Measurements from ENCODE around the gene WFDC12. TPM values are rescaled to one million over a fixed set of nuclear protein-coding genes. Genes with fewer than 3 reads are reported as not detected.
"Not testable (repeated sequence)": the region's sequence is repeated elsewhere in the genome, so short reads cannot be mapped to it uniquely, and the experiment has no call there.

The WFDC12 gene
- total RNA-seq, 1 donor from 2014 or later = not detected

DNA sequence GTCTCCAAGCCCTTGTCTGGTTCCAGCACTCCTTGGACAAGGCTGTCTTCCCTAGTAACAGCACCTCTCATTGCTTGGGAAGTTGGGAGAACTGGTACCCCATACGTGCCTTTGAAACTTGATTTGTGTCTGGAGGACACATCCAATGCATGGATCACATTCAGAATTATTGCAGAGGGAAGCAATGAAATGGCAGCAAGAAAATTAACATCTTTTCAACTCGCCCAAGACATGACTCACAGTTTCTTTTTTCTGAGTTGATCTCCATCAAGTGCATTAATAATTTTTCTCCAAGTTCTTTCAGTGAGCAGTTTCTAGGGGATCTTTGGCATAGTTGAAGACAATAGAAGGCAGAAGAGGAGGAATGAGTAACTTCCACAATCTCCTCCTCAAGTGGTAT, 28.1 kb upstream of the WFDC12 start:
- Histone ChIP-seq H3K9me3 (ENCODE audit: control insufficient read depth in 3 of 3, low read length in 3 of 3) (peaks cover 0 to 2% (median 0%) of the 10 kb centered on the region in 3 donors), H3K4me1 (ENCODE audit: control insufficient read depth in 3 of 3, insufficient read depth in 3 of 3, low read length in 3 of 3) (peaks cover 0 to 3% (median 0%) of the 10 kb centered on the region in 3 donors), H3K27me3 (ENCODE audit: control insufficient read depth in 3 of 3, insufficient read depth in 3 of 3, low read length in 3 of 3) (peaks cover 0 to 7% (median 3%) of the 10 kb centered on the region in 3 donors), H3K4me3 (ENCODE audit: low read length in 3 of 3) (no peak overlapping the region), H3K27ac (ENCODE audit: low read depth, low read length) (no peak overlapping the region), H3K36me3 (ENCODE audit: control insufficient read depth in 3 of 3, insufficient read depth in 3 of 3, low read length in 3 of 3) (no peaks in the 10 kb centered on the region), H3K9ac (ENCODE audit: low read depth in 1 of 3, low read length in 3 of 3) (no peak overlapping the region)

- Histone ChIP-seq H3K4me1 (ENCODE audit: control insufficient read depth in 3 of 3, insufficient read depth in 3 of 3, low read length in 3 of 3) (peaks cover 0 to 2% (median 0%) of the 10 kb centered on the region in 3 donors), H3K9me3 (ENCODE audit: control insufficient read depth in 3 of 3, low read length in 3 of 3) (no peaks in the 10 kb centered on the region), H3K4me3 (ENCODE audit: low read length in 3 of 3) (no peak overlapping the region), H3K36me3 (ENCODE audit: control insufficient read depth in 3 of 3, insufficient read depth in 3 of 3, low read length in 3 of 3) (no peaks in the 10 kb centered on the region), H3K27me3 (ENCODE audit: control insufficient read depth in 3 of 3, insufficient read depth in 3 of 3, low read length in 3 of 3) (peaks cover 3 to 13% (median 10%) of the 10 kb centered on the region in 3 donors), H3K9ac (ENCODE audit: low read depth in 1 of 3, low read length in 3 of 3) (no peak overlapping the region), H3K27ac (ENCODE audit: low read depth, low read length) (no peak overlapping the region)
Measured at GRCh38 chr20:45149062-45149461, 24.8 kb upstream of the WFDC12 start.

DNA sequence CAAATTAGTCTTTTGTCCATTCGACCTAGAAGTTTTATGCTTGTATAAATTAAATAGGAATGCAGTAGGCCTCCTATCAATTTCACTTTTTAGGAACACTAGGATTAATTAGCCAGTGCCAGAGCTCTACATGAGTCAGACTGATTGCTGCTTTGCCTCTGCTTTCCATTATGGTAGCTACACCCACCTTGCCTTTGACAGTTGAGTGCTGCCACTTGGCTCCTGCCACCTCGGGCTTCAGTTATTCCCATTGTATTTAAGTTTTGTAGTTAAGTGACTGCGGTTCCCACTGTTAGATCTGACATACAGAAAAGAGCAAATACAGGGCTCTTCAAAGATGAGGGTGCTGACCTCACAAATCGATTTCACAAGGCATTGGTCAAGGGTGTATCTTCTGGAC, 16.6 kb upstream of the WFDC12 start:
- no peaks in the 10 kb centered on the region for H3K36me3 ChIP-seq (ENCODE audit: control insufficient read depth in 3 of 3, insufficient read depth in 3 of 3, low read length in 3 of 3)
- H3K27me3 ChIP-seq (ENCODE audit: control insufficient read depth in 3 of 3, insufficient read depth in 3 of 3, low read length in 3 of 3) = peaks cover 4 to 20% (median 10%) of the 10 kb centered on the region in 3 donors
- no peak overlapping the region for H3K9ac ChIP-seq (ENCODE audit: low read depth in 1 of 3, low read length in 3 of 3)
- H3K4me1 ChIP-seq (ENCODE audit: control insufficient read depth in 3 of 3, insufficient read depth in 3 of 3, low read length in 3 of 3) = no peaks in the 10 kb centered on the region
- no peaks in the 10 kb centered on the region for H3K9me3 ChIP-seq (ENCODE audit: control insufficient read depth in 3 of 3, low read length in 3 of 3)
- H3K27ac ChIP-seq (ENCODE audit: low read depth, low read length) = no peak overlapping the region
- H3K4me3 ChIP-seq (ENCODE audit: low read length in 3 of 3) = no peak overlapping the region

DNA sequence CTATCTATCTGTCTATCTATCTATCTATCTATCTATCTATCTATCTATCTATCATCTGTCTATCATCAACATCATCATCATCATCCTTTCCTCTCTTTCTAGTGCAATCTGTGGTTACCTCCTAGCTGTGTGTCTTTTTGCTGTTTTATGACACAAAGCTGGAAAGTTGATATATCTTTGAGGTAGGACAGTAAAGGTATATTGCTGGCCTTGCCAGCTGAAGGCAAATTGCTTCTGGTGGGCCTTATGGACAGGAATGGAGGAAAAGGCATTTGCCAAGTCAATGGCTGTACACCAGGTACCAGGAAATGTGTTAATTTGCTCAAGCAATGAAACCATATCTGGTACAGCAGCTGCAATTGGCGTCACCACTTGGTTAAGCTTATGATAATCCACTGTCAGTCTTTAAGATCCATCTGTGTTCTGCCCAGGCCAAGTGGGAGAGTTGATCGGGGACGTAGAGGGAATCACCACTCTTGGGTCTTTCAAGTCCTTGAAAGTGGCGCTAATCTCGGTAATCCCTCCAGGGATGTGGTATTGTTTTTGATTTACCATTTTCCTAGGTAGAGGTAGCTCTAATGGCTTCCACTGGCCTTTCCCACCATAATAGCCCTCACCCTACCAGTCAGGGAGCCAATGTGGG, 15.6 kb upstream of the WFDC12 start:
- not testable (repeated sequence) for H3K4me1 ChIP-seq (ENCODE audit: control insufficient read depth in 3 of 3, insufficient read depth in 3 of 3, low read length in 3 of 3); H3K9ac ChIP-seq (ENCODE audit: low read depth in 1 of 3, low read length in 3 of 3); H3K36me3 ChIP-seq (ENCODE audit: control insufficient read depth in 3 of 3, insufficient read depth in 3 of 3, low read length in 3 of 3); H3K9me3 ChIP-seq (ENCODE audit: control insufficient read depth in 3 of 3, low read length in 3 of 3); H3K4me3 ChIP-seq (ENCODE audit: low read length in 3 of 3); H3K27ac ChIP-seq (ENCODE audit: low read depth, low read length)
- peaks cover 0 to 20% (median 12%) of the 10 kb centered on the region in 3 donors for H3K27me3 ChIP-seq (ENCODE audit: control insufficient read depth in 3 of 3, insufficient read depth in 3 of 3, low read length in 3 of 3)

DNA sequence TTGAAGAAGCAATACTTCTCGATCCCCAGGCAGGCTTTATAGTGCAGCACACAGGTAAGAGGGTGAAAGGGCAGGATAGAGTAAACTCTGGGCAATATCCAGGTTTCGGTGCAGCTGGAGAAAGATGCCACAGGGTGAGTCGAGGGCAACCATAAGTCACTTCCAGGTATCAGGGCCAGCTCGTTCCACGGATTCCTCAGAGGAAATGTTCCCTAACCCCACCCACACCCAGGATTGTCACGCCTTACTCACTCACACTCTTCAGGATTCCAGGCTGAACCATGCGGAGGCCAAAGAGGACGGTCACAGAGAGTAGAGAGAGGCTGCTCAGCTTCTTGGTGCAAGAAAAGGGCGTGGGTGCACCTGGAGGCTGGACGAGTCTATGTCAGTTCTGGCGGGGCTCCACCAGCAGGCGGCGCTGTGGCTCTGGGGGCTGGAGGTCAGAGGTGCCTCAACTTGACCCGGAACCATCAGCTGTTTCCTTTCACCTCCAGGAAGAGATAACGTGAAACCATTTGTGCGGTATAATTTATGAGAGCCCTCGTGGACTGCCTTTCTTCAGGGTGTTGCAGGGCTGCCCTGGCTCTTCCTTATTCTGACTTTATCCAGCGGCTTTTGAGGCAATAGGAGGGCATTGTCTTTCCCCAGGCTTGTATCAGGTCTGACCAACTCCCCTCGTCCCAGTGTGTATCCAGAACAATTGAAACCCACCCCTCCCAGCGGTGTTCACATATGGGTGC, 14.5 kb upstream of the WFDC12 start:
- no peak overlapping the region for H3K9ac ChIP-seq (ENCODE audit: low read depth in 1 of 3, low read length in 3 of 3)
- H3K4me1 ChIP-seq (ENCODE audit: control insufficient read depth in 3 of 3, insufficient read depth in 3 of 3, low read length in 3 of 3) = no peaks in the 10 kb centered on the region
- H3K9me3 ChIP-seq (ENCODE audit: control insufficient read depth in 3 of 3, low read length in 3 of 3) = no peaks in the 10 kb centered on the region
- H3K36me3 ChIP-seq (ENCODE audit: control insufficient read depth in 3 of 3, insufficient read depth in 3 of 3, low read length in 3 of 3) = no peaks in the 10 kb centered on the region
- H3K4me3 ChIP-seq (ENCODE audit: low read length in 3 of 3) = no peak overlapping the region
- no peak overlapping the region for H3K27ac ChIP-seq (ENCODE audit: low read depth, low read length)
- H3K27me3 ChIP-seq (ENCODE audit: control insufficient read depth in 3 of 3, insufficient read depth in 3 of 3, low read length in 3 of 3) = peaks cover 0 to 20% (median 12%) of the 10 kb centered on the region in 3 donors

DNA sequence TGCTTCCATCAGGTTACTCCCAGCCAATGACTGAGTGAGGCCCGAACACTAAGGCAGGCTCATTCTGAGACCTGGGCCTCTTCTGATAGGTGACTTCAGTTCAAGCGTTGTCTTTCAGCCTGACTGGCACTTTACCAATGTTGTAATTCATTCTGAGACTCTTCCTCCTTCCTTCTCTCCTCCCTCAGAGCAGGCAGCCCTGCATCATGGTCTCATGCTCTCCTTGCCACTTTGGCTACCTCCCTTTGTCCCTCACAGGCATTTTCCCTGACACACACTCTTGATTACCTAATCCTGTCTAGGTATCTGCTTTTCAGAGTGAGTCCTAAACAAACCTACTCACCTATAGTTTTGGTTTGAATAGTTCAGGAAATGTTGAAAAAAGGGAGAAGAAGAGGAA, 12.6 kb upstream of the WFDC12 start:
- H3K27me3 ChIP-seq (ENCODE audit: control insufficient read depth in 3 of 3, insufficient read depth in 3 of 3, low read length in 3 of 3) = peaks cover 0 to 16% (median 12%) of the 10 kb centered on the region in 3 donors
- H3K36me3 ChIP-seq (ENCODE audit: control insufficient read depth in 3 of 3, insufficient read depth in 3 of 3, low read length in 3 of 3) = no peaks in the 10 kb centered on the region
- no peaks in the 10 kb centered on the region for H3K9me3 ChIP-seq (ENCODE audit: control insufficient read depth in 3 of 3, low read length in 3 of 3)
- H3K4me1 ChIP-seq (ENCODE audit: control insufficient read depth in 3 of 3, insufficient read depth in 3 of 3, low read length in 3 of 3) = no peaks in the 10 kb centered on the region
- H3K27ac ChIP-seq (ENCODE audit: low read depth, low read length) = no peak overlapping the region
- no peak overlapping the region for H3K4me3 ChIP-seq (ENCODE audit: low read length in 3 of 3)
- H3K9ac ChIP-seq (ENCODE audit: low read depth in 1 of 3, low read length in 3 of 3) = no peak overlapping the region

DNA sequence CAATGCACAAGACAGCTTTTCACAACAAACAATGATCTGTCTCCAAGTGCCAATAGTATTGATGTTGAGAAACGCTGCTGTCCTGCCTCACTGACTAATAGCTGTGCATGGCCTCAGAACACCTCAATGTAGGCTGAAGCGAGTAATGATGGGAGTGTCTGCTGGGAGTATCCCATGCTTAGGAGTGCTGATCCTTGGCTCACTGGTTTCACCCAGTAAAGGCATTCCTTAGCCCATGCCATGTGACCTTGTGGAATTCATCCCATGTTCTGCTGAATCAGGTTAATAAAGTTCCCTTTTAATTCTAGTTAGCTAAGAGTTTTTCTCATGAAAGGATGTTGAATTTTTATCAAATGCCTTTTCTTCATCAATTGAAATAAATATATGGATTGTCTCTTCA, 3.8 kb upstream of the WFDC12 start:
- no peaks in the 10 kb centered on the region for H3K36me3 ChIP-seq (ENCODE audit: control insufficient read depth in 3 of 3, insufficient read depth in 3 of 3, low read length in 3 of 3)
- H3K9ac ChIP-seq (ENCODE audit: low read depth in 1 of 3, low read length in 3 of 3) = no peak overlapping the region
- no peak overlapping the region for H3K4me3 ChIP-seq (ENCODE audit: low read length in 3 of 3)
- no peaks in the 10 kb centered on the region for H3K4me1 ChIP-seq (ENCODE audit: control insufficient read depth in 3 of 3, insufficient read depth in 3 of 3, low read length in 3 of 3)
- H3K27ac ChIP-seq (ENCODE audit: low read depth, low read length) = no peak overlapping the region
- H3K27me3 ChIP-seq (ENCODE audit: control insufficient read depth in 3 of 3, insufficient read depth in 3 of 3, low read length in 3 of 3) = peaks cover 6 to 24% (median 10%) of the 10 kb centered on the region in 3 donors
- no peaks in the 10 kb centered on the region for H3K9me3 ChIP-seq (ENCODE audit: control insufficient read depth in 3 of 3, low read length in 3 of 3)

DNA sequence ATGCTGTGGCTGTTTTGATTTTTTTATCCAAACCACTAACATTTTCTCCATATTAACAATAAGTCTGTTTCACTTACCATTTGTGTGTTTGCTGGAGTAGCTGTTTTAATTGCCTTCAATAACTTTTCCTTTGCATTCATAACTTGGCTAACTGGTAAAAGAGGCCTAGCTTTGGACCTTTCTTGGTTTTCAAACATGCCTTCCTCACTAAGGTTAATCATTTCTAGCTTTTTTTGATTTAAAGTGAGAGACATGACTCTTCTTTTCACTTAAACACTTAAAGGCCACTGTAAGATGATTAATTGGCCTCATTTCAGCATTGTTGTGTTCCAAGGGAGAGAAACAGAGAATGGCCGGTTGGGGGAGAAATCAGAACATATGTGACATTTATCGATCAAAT, 2.9 kb downstream of the WFDC12 start:
- H3K9ac ChIP-seq (ENCODE audit: low read depth in 1 of 3, low read length in 3 of 3) = no peak overlapping the region
- no peak overlapping the region for H3K27ac ChIP-seq (ENCODE audit: low read depth, low read length)
- H3K36me3 ChIP-seq (ENCODE audit: control insufficient read depth in 3 of 3, insufficient read depth in 3 of 3, low read length in 3 of 3) = no peaks in the 10 kb centered on the region
- H3K4me3 ChIP-seq (ENCODE audit: low read length in 3 of 3) = no peak overlapping the region
- no peaks in the 10 kb centered on the region for H3K9me3 ChIP-seq (ENCODE audit: control insufficient read depth in 3 of 3, low read length in 3 of 3)
- no peaks in the 10 kb centered on the region for H3K4me1 ChIP-seq (ENCODE audit: control insufficient read depth in 3 of 3, insufficient read depth in 3 of 3, low read length in 3 of 3)
- H3K27me3 ChIP-seq (ENCODE audit: control insufficient read depth in 3 of 3, insufficient read depth in 3 of 3, low read length in 3 of 3) = peaks cover 6 to 26% (median 14%) of the 10 kb centered on the region in 3 donors

DNA sequence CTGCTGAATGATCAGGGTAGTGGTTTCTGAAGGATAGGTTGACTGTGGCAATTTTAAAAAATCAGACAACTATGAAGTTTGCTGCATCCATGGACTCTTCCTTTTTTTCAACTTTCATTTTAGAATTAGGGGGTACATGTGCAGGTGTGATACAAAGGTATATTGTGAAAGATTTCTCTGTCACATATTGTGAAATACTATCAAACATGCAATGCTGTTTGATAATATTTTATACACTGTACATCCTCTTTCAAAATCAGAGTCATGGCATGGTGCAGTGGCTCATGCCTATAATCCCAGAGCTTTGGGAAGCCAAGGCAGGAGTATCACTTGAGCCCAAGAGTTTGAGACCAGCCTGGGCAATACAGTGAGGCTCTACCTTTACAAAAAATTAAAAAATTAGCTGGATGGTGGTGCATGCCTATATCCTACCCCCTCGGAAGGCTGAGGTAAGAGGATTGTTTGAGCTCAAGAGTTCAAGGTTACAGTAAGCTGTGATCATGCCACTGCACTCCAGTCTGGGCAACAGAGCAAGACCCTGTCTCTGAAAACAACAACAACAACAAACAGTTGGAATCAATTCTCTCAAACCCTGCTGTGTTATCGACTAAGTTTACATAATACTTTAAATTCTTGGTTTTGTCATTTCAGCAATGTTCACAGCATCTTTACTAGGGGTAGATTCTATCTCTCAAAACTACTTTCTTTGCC, 4.6 kb downstream of the WFDC12 start:
- no peak overlapping the region for H3K9ac ChIP-seq (ENCODE audit: low read depth in 1 of 3, low read length in 3 of 3)
- H3K27ac ChIP-seq (ENCODE audit: low read depth, low read length) = no peak overlapping the region
- no peak overlapping the region for H3K4me3 ChIP-seq (ENCODE audit: low read length in 3 of 3)
- H3K27me3 ChIP-seq (ENCODE audit: control insufficient read depth in 3 of 3, insufficient read depth in 3 of 3, low read length in 3 of 3) = peaks cover 8 to 29% (median 26%) of the 10 kb centered on the region in 3 donors
- H3K36me3 ChIP-seq (ENCODE audit: control insufficient read depth in 3 of 3, insufficient read depth in 3 of 3, low read length in 3 of 3) = no peaks in the 10 kb centered on the region
- H3K4me1 ChIP-seq (ENCODE audit: control insufficient read depth in 3 of 3, insufficient read depth in 3 of 3, low read length in 3 of 3) = no peaks in the 10 kb centered on the region
- H3K9me3 ChIP-seq (ENCODE audit: control insufficient read depth in 3 of 3, low read length in 3 of 3) = no peaks in the 10 kb centered on the region

- no peak overlapping the region for H3K27ac ChIP-seq (ENCODE audit: low read depth, low read length)
- no peak overlapping the region for H3K9ac ChIP-seq (ENCODE audit: low read depth in 1 of 3, low read length in 3 of 3)
- peaks cover 10 to 27% (median 23%) of the 10 kb centered on the region in 3 donors for H3K27me3 ChIP-seq (ENCODE audit: control insufficient read depth in 3 of 3, insufficient read depth in 3 of 3, low read length in 3 of 3)
- no peaks in the 10 kb centered on the region for H3K9me3 ChIP-seq (ENCODE audit: control insufficient read depth in 3 of 3, low read length in 3 of 3)
- no peaks in the 10 kb centered on the region for H3K4me1 ChIP-seq (ENCODE audit: control insufficient read depth in 3 of 3, insufficient read depth in 3 of 3, low read length in 3 of 3)
- no peaks in the 10 kb centered on the region for H3K36me3 ChIP-seq (ENCODE audit: control insufficient read depth in 3 of 3, insufficient read depth in 3 of 3, low read length in 3 of 3)
- H3K4me3 ChIP-seq (ENCODE audit: low read length in 3 of 3) = no peak overlapping the region
Measured at GRCh38 chr20:45118028-45118427, 6.2 kb downstream of the WFDC12 start.

Measured in skeletal muscle tissue (tissue), 4 donors.